Osteocyte (in vitro differentiated cells): ENCODE measurements around the gene DAAM1. TPM values are rescaled to one million over a fixed set of nuclear protein-coding genes. Genes with fewer than 3 reads are reported as not detected.
A peak's percentile ranks its signal among the peaks of the same experiment; 100 is the strongest.

Experiments
- DNase-seq: peaks from one replicate; pipeline ENCODE4 v3.0.0; 2021; ENCODE audit warnings: mixed read lengths; ENCODE audit not compliant: unreplicated experiment; ENCODE audit errors: extremely low spot score
- H3K27ac Mint-ChIP-seq: one replicate; pipeline ENCODE4 v1.8.0; 2021; ENCODE audit warnings: mild to moderate bottlenecking, mixed read lengths; ENCODE audit not compliant: unreplicated experiment
- H3K27me3 Mint-ChIP-seq: one replicate; pipeline ENCODE4 v1.8.0; 2021; ENCODE audit warnings: mixed read lengths; ENCODE audit not compliant: unreplicated experiment
- H3K36me3 Mint-ChIP-seq: one replicate; pipeline ENCODE4 v1.8.0; 2021; ENCODE audit warnings: mixed read lengths; ENCODE audit not compliant: unreplicated experiment
- H3K4me1 Mint-ChIP-seq: one replicate; pipeline ENCODE4 v1.8.0; 2021; ENCODE audit warnings: mixed read lengths; ENCODE audit not compliant: unreplicated experiment
- H3K4me3 Mint-ChIP-seq: one replicate; pipeline ENCODE4 v1.8.0; 2021; ENCODE audit warnings: mild to moderate bottlenecking, moderate library complexity, mixed read lengths; ENCODE audit not compliant: unreplicated experiment
- H3K9me3 Mint-ChIP-seq: one replicate; pipeline ENCODE4 v1.8.0; 2021; ENCODE audit warnings: mixed read lengths; ENCODE audit not compliant: unreplicated experiment
- CTCF ChIP-seq: fragments of 200-600 bp; sonication (generic); IDR thresholded peaks from 2 replicates; pipeline ENCODE4 v1.5.0; 2021; ENCODE audit warnings: antibody characterized with exemption, mild to moderate bottlenecking, moderate library complexity
- long read RNA-seq: library from polyadenylated mRNA; unstranded; transcript quantifications from one replicate; pipeline ENCODE4 v2.0.0, GENCODE V29; 2021
- total RNA-seq: library from RNA; stranded (reverse); gene quantifications from 2 replicates; pipeline ENCODE4 v1.2.1, GENCODE V29; 2021

The DAAM1 gene
- total RNA-seq: 22.8 and 24.7 TPM in 2 replicates
- long read RNA-seq, partial matches to known transcripts: 22 of 28 reads
- long read RNA-seq, other reads (novel, unspliced or antisense): 6 of 28 reads

- Mint-ChIP-seq H3K4me1 (peaks cover 22% of the 10 kb centered on the region), H3K9me3 (no peaks in the 10 kb centered on the region), H3K36me3 (no peaks in the 10 kb centered on the region)
These were observed at the start of gene DAAM1 for GRCh38 chr14:59188461-59189090. Gene DAAM1 (plus strand): TSS chr14:59188667. CDS start chr14:59263478, 74,811 bp downstream.

GRCh38 chr14:59139324-59139723 is 49.1 kb upstream of the DAAM1 start:
- Mint-ChIP-seq H3K27me3 (peaks cover 21% of the 10 kb centered on the region), H3K27ac (no peak overlapping the region), H3K4me1 (no peaks in the 10 kb centered on the region), H3K4me3 (no peak overlapping the region), H3K9me3 (no peaks in the 10 kb centered on the region), H3K36me3 (no peaks in the 10 kb centered on the region)
- DNase-seq: no peak
- no peak for TF ChIP-seq CTCF

More at GRCh38 chr14:59188461-59189090, at the start of gene DAAM1:
- Mint-ChIP-seq H3K27me3 (peaks cover 32% of the 10 kb centered on the region), H3K27ac (peak within 1 kb of the TSS; percentile 94), H3K4me3 (peak within 1 kb of the TSS; percentile 90)
- TF ChIP-seq CTCF: no peak
- DNase-seq: peak; percentile 98

GRCh38 chr14:59140106-59140843 is 48.2 kb upstream of the DAAM1 start:
- H3K4me3 Mint-ChIP-seq: no peak overlapping the region
- H3K27me3 Mint-ChIP-seq: peaks cover 16% of the 10 kb centered on the region
- no peaks in the 10 kb centered on the region for H3K36me3 Mint-ChIP-seq

GRCh38 chr14:59146484-59146883 is 42.0 kb upstream of the DAAM1 start:
- no peaks in the 10 kb centered on the region for H3K36me3 Mint-ChIP-seq
- H3K4me3 Mint-ChIP-seq: no peak overlapping the region
- peaks cover 25% of the 10 kb centered on the region for H3K27me3 Mint-ChIP-seq
- no peak for DNase-seq
- H3K27ac Mint-ChIP-seq: no peak overlapping the region
- no peak for TF ChIP-seq CTCF
- no peaks in the 10 kb centered on the region for H3K4me1 Mint-ChIP-seq
- H3K9me3 Mint-ChIP-seq: no peaks in the 10 kb centered on the region

More at GRCh38 chr14:59140106-59140843, 48.2 kb upstream of the DAAM1 start:
- no peak for DNase-seq
- no peak for TF ChIP-seq CTCF
- Mint-ChIP-seq H3K9me3 (no peaks in the 10 kb centered on the region), H3K4me1 (no peaks in the 10 kb centered on the region), H3K27ac (no peak overlapping the region)

GRCh38 chr14:59147007-59147406 is 41.5 kb upstream of the DAAM1 start:
- TF ChIP-seq CTCF: no peak
- Mint-ChIP-seq H3K36me3 (no peaks in the 10 kb centered on the region), H3K9me3 (no peaks in the 10 kb centered on the region), H3K4me1 (no peaks in the 10 kb centered on the region), H3K27me3 (peaks cover 24% of the 10 kb centered on the region), H3K4me3 (no peak overlapping the region), H3K27ac (no peak overlapping the region)
- no peak for DNase-seq
